Suprapubic skin (tissue), 4 donors: Measurements from ENCODE around the gene CRTAP.

ENCODE experiments used
- EP300 ChIP-seq: sonication (generic); formaldehyde crosslinking; IDR thresholded peaks from one replicate; pipeline ENCODE4 v1.6.1; 2017; ENCODE audit warnings: antibody characterized with exemption
- POLR2A ChIP-seq, 2 donors: fragments of 450-650 bp; IDR thresholded peaks; one replicate each; pipeline ENCODE4 v1.6.1; 2017; ENCODE audit warnings: antibody characterized with exemption in 2 of 2, mild to moderate bottlenecking in 2 of 2, moderate library complexity in 2 of 2
- POLR2AphosphoS5 ChIP-seq, 3 donors: sonication (generic); formaldehyde crosslinking; IDR thresholded peaks; one replicate each; pipeline ENCODE4 v1.6.1; 2017; ENCODE audit warnings: antibody characterized with exemption in 3 of 3
- TF ChIP-seq, protein P1 (sequence below), 2 donors: fragments of 200-600 bp in 1 of 2; fragments of 450-650 bp in 1 of 2; sonication (generic) in 1 of 2; IDR thresholded peaks; one replicate each; pipeline ENCODE4 v1.5.1; 2016 to 2019; ENCODE audit warnings: antibody characterized with exemption in 2 of 2, mild to moderate bottlenecking in 1 of 2, moderate library complexity in 1 of 2

DNA sequence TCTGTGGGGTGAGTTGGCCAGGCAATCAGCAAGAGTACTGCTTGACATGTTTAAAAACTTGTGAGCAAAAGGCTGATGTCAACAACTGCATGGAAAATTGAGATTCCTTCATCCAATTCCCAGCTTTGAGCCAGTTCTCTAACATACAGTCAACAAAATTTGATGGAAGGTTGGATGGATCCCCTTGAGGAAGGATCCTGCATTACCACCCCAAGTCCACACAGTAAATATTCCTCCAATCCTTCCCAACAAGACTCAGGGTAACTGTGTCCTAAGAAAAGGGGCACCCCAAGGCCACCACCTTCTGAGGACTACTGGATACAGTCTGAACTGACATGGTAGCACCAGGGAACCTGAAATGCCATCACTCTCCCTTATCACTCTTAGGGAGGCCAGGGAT is 32.0 kb upstream of the CRTAP start:
- TF ChIP-seq, protein P1, sequence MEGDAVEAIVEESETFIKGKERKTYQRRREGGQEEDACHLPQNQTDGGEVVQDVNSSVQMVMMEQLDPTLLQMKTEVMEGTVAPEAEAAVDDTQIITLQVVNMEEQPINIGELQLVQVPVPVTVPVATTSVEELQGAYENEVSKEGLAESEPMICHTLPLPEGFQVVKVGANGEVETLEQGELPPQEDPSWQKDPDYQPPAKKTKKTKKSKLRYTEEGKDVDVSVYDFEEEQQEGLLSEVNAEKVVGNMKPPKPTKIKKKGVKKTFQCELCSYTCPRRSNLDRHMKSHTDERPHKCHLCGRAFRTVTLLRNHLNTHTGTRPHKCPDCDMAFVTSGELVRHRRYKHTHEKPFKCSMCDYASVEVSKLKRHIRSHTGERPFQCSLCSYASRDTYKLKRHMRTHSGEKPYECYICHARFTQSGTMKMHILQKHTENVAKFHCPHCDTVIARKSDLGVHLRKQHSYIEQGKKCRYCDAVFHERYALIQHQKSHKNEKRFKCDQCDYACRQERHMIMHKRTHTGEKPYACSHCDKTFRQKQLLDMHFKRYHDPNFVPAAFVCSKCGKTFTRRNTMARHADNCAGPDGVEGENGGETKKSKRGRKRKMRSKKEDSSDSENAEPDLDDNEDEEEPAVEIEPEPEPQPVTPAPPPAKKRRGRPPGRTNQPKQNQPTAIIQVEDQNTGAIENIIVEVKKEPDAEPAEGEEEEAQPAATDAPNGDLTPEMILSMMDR (IDR thresholded peaks at IDR 0.05): no peak
- TF ChIP-seq POLR2A (IDR thresholded peaks at IDR 0.05): no peak
- no peak for TF ChIP-seq EP300
- TF ChIP-seq POLR2AphosphoS5 (IDR thresholded peaks at IDR 0.05): no peak
